Measurements from ENCODE around the gene CAMTA1. TPM values are rescaled to one million over a fixed set of nuclear protein-coding genes. Genes with fewer than 3 reads are reported as not detected.

Gene CAMTA1
- total and polyA plus RNA-seq, 2 experiments from 2014 or later = 213 to 341 TPM

- DNase-seq (ENCODE audit: low read depth in 1 of 2, low spot score in 1 of 2) = peak in 1 of 2 donors; percentile 10
- Histone ChIP-seq H3K9me3 (ENCODE audit: low read depth) (no peaks in the 10 kb centered on the region), H3K4me1 (ENCODE audit: low read depth) (no peaks in the 10 kb centered on the region), H3K36me3 (no peaks in the 10 kb centered on the region), H3K27ac (no peak overlapping the region), H3K4me3 (no peak overlapping the region), H3K27me3 (no peaks in the 10 kb centered on the region)
- no peak for TF ChIP-seq CTCF (IDR thresholded peaks at IDR 0.05; ENCODE audit: low read depth, low read length)
These were observed 743.3 kb downstream of the CAMTA1 start for GRCh38 chr1:7528386-7529198.

- no peak for DNase-seq (ENCODE audit: low read depth in 1 of 2, low spot score in 1 of 2)
- TF ChIP-seq CTCF (IDR thresholded peaks at IDR 0.05; ENCODE audit: low read depth, low read length) = no peak
These were observed 744.7 kb downstream of the CAMTA1 start for GRCh38 chr1:7529917-7530316.

GRCh38 chr1:7531562-7532340 lies 746.5 kb downstream of the CAMTA1 start:
- H3K36me3 ChIP-seq = no peaks in the 10 kb centered on the region
- H3K9me3 ChIP-seq (ENCODE audit: low read depth) = no peaks in the 10 kb centered on the region
- H3K4me1 ChIP-seq (ENCODE audit: low read depth) = peaks cover 9% of the 10 kb centered on the region
- H3K27me3 ChIP-seq = no peaks in the 10 kb centered on the region
- no peak for TF ChIP-seq CTCF (IDR thresholded peaks at IDR 0.05; ENCODE audit: low read depth, low read length)
- no peak overlapping the region for H3K4me3 ChIP-seq
- DNase-seq (ENCODE audit: low read depth in 1 of 2, low spot score in 1 of 2) = no peak
- no peak overlapping the region for H3K27ac ChIP-seq

More at GRCh38 chr1:7529917-7530316, 744.7 kb downstream of the CAMTA1 start:
- Histone ChIP-seq H3K4me1 (ENCODE audit: low read depth) (peaks cover 9% of the 10 kb centered on the region), H3K4me3 (no peak overlapping the region), H3K9me3 (ENCODE audit: low read depth) (no peaks in the 10 kb centered on the region), H3K27ac (no peak overlapping the region), H3K36me3 (no peaks in the 10 kb centered on the region), H3K27me3 (no peaks in the 10 kb centered on the region)

- Histone ChIP-seq H3K36me3 (no peaks in the 10 kb centered on the region), H3K27me3 (no peaks in the 10 kb centered on the region), H3K9me3 (ENCODE audit: low read depth) (no peaks in the 10 kb centered on the region), H3K4me1 (ENCODE audit: low read depth) (peaks cover 9% of the 10 kb centered on the region), H3K27ac (no peak overlapping the region), H3K4me3 (no peak overlapping the region)
- TF ChIP-seq CTCF (IDR thresholded peaks at IDR 0.05; ENCODE audit: low read depth, low read length) = no peak
- DNase-seq (ENCODE audit: low read depth in 1 of 2, low spot score in 1 of 2) = no peak
These were observed 747.8 kb downstream of the CAMTA1 start for GRCh38 chr1:7533006-7533405.

- TF ChIP-seq CTCF (IDR thresholded peaks at IDR 0.05; ENCODE audit: low read depth, low read length) = no peak
- DNase-seq (ENCODE audit: low read depth in 1 of 2, low spot score in 1 of 2) = no peak
- Histone ChIP-seq H3K36me3 (no peaks in the 10 kb centered on the region), H3K4me3 (no peak overlapping the region), H3K27me3 (no peaks in the 10 kb centered on the region), H3K4me1 (ENCODE audit: low read depth) (peaks cover 9% of the 10 kb centered on the region), H3K27ac (no peak overlapping the region), H3K9me3 (ENCODE audit: low read depth) (no peaks in the 10 kb centered on the region)
These were observed 749.0 kb downstream of the CAMTA1 start for GRCh38 chr1:7534061-7534825.

Data from cardiac muscle cell (in vitro differentiated cells and primary cell).